GM13976 (cell line): Measurements from ENCODE around the gene ACY1.

Source experiments
- DNase-seq: peaks from one replicate; pipeline ENCODE4 v3.0.0; 2012; ENCODE audit warnings: low spot score
- in situ Hi-C: fragments of 300-500 bp; cut with MboI; formaldehyde crosslinking; loops from one replicate; pipeline ENCODE4 v1.12.0; 2022; ENCODE audit warnings: low sequenced_read_pairs, mixed read lengths, inconsistent platforms; ENCODE audit not compliant: unreplicated experiment
- TF ChIP-seq, protein P1 (sequence below): IDR thresholded peaks from 2 replicates; pipeline ENCODE4 v1.5.1; 2012; ENCODE audit warnings: borderline replicate concordance, mild to moderate bottlenecking; ENCODE audit not compliant: insufficient read depth; ENCODE audit errors: extremely low read depth, missing control alignments, control extremely low read depth

The ACY1 gene

DNA sequence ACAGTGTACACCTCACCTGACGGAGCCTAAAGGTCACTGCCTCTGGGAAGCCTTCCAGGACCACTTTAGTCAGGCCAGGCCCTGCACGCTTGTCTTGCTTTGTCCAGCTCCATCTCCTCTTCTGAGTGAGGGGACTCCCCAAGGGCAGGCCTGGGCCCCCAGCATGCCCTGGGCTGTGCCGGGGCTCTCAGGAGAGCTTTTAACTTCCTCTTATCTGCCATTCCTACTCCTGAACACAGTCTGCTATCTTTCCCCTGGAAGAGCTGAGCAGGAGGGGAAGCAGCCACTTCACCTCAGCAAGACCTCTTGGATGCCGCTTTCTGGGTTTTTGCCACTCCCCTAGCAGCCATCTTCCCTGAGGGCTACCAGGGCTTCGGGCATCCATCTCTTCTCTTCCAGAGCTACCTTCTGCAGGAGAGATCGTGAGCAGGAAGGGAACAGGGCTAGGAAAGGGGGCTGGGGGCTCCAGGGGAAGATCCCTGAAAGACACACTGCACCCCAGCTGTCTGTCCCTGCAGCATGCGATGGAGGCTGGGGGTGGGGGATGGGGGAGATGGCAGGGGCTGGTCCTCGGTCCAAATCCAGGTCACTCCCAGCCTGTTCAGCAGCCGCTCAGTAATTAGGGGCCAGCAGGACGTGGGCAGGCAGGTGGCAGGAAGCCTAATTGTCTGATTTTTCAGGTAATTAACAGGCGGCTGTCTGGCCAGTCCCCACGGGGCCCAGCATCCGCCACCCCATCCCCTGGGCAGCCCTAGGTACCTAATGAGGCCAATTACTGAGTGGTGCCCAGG lies 32.3 kb downstream of the ACY1 start:
- in situ Hi-C loops: no loop called here
- TF ChIP-seq, protein P1, sequence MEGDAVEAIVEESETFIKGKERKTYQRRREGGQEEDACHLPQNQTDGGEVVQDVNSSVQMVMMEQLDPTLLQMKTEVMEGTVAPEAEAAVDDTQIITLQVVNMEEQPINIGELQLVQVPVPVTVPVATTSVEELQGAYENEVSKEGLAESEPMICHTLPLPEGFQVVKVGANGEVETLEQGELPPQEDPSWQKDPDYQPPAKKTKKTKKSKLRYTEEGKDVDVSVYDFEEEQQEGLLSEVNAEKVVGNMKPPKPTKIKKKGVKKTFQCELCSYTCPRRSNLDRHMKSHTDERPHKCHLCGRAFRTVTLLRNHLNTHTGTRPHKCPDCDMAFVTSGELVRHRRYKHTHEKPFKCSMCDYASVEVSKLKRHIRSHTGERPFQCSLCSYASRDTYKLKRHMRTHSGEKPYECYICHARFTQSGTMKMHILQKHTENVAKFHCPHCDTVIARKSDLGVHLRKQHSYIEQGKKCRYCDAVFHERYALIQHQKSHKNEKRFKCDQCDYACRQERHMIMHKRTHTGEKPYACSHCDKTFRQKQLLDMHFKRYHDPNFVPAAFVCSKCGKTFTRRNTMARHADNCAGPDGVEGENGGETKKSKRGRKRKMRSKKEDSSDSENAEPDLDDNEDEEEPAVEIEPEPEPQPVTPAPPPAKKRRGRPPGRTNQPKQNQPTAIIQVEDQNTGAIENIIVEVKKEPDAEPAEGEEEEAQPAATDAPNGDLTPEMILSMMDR: no peak
- DNase-seq: no peak

DNA sequence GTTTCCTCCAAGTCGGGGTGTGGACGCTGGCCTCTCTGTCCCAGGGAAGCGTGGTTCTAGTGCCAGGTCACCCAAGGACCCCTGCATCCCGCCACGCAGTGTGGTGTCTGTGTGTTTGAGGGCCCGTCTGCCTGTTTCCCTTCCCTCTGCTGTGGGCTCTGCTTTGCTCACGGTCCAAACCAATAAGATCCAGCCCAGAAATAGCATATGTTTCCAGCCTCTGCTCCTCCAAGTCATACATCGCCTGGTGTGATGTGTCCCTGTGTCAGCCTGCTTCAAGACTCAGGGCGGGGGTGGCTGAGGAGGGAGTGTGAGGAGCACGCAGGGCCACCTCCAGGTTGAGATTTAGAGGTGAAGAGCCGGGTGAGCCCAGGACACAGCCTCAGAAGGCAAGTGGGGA lies 34.3 kb downstream of the ACY1 start:
- TF ChIP-seq, protein P1: no peak
- in situ Hi-C loops: no loop called here
- DNase-seq: no peak

DNA sequence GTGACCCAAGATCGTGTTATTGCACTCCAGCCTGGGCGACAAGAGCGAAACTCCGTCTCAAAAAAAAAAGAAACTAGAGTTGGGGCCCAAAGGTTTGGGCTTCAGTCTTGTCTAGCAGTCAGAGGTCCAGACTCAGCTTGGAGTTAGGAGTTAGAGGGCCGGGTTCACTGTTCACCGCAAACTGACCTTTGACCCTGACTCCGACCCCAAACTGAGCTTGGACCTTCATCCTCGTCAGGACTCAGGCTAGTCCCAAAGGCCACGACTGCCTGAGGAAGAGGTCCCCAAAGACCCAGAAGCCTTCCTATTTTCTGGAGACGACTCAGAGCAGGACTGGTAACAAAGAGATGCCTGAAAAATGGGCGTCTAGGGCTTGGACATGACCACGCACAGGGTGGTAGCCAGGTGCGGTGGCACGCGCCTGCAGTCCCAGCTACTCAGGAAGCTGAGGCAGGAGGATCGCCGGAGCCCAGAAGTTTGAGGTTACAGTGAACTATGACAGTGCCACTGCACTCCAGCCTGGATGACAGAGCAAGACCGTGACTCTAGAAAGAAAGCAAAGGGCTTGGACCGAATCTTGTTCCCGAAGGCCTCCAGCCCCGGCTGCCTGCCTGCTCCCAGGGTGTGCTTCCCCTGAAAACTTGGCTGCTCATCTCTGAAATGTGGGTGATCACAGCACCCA lies 35.1 kb downstream of the ACY1 start:
- no peak for DNase-seq
- TF ChIP-seq, protein P1: no peak
- in situ Hi-C loops: no loop called here

DNA sequence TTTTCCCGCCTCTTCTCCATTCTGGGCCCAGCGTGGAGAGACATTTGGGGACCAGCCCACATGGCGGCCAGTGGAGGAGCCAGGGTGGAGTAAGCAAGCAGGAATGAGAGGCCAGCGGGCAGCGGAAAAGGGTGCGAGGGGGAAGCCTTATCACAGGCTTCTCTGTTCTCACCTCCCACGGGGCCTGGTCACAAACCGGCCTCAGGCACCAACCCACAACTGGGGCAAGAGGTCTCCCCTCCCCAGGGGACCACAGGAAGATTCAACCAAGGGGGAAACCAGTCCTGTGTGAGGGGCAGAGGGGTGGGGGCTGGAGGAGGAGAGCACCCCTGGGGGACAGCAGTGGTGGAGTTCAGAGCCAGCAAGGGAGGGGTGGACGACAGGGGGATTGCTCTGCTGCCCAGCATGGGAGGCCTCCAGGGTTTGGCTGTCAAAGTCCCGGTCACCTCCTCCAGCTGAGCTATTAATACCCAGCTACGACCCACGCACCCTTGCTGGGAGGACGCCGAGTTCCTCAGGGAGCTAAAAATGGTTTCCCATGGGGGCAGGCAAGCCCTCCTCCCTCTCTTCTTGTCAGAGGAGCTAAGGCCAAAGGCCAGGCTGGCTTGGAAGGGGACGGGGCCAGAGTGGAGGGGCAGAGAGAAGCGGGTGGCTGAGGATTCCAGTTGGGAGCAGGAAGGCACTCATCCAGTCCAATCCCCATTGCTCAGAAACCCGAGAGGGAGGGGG lies 36.2 kb downstream of the ACY1 start:
- in situ Hi-C loops: no loop called here
- no peak for DNase-seq
- TF ChIP-seq, protein P1: no peak

DNA sequence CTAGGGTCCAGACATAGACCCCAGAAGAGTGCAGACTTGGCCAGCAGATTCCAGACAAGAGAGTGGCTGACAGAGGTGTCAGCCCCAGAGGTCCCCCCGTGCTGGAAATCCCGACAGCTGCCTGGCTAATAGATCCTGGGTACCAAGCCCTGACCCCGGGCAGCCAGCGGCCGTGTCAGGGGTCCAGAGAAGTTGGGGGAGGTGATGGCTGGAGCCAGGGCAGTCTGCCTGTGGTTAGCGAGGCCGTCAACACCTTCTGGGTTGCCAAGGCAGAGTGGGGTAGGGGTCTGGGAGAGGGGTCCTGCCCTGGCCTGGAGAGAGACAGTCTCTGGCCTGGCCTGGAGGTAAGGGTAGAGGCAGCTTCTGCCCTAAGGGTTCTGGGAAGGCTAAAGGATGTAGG lies 37.5 kb downstream of the ACY1 start:
- DNase-seq: no peak
- TF ChIP-seq, protein P1: no peak
- in situ Hi-C loops: no loop called here

DNA sequence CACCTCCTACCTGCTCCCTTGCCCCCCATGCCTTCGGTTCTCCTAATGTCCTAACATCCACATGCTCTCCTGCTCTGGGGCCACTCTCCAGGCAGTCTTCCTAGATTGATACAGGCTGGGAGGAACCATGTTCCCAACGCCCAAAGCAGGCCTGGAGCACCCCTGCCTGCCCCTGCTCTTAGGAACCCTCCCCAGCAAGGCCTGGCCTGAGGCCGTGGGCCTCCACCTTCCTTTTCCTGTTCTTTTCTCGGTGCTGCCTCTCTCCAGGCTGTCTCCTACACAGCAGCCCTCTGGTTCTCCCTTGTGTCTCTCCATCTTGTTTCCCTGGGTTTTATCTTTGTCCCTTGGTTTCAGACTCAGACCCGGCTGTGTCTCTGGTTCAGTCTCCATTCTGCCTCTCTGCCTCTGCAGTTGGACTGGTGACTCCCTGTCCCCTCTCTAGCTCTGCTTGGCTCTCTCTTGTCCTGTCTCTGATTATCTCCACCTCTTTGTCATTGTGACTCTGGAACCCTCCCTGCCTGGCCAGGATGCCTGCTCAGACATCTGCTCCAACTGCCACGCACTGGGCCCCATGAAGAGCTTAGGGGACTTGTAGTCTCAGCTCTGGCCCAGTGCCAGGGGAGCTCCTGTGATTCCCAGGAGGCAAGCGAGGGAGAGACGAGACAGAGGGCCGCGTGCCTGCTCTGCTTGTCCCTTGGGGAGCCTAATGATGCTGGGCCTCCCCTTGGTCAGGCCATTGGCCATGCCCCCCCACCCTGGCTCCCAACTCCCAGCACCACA lies 38.3 kb downstream of the ACY1 start:
- TF ChIP-seq, protein P1: no peak
- in situ Hi-C loops: no loop called here
- DNase-seq: no peak
